HL-60 (cell line): ENCODE measurements around the gene KLK2.

Source experiments
- DNase-seq, 2 experiments: peaks; one replicate each; pipeline ENCODE4 v3.0.0-alpha.2; 2010 to 2020; ENCODE audit warnings: low read depth in 1 of 2, low spot score in 1 of 2
- H3K27ac ChIP-seq: fragments of 250-450 bp; sonication (Bioruptor Pico); replicated peaks from 2 replicates; pipeline ENCODE4 v1.5.1; 2020; ENCODE audit warnings: mild to moderate bottlenecking, moderate library complexity
- H3K27me3 ChIP-seq: fragments of 250-450 bp; sonication (Bioruptor Pico); 2 replicates; pipeline ENCODE4 v1.5.1; 2021; ENCODE audit warnings: mild to moderate bottlenecking, moderate library complexity; ENCODE audit not compliant: insufficient read depth, poor library complexity, severe bottlenecking
- H3K4me3 ChIP-seq: replicated peaks from 2 replicates; pipeline ENCODE4 v1.5.1; 2011; ENCODE audit warnings: mild to moderate bottlenecking, control low read depth, low read length; ENCODE audit not compliant: insufficient read depth
- GABPA ChIP-seq: IDR thresholded peaks from 2 replicates; pipeline ENCODE4 v1.6.1; 2012; ENCODE audit warnings: low read depth
- POLR2AphosphoS5 ChIP-seq: IDR thresholded peaks from 2 replicates; pipeline ENCODE4 v1.6.1; 2012; ENCODE audit warnings: low read depth
- SPI1 ChIP-seq: IDR thresholded peaks from 2 replicates; pipeline ENCODE4 v1.6.1; 2012; ENCODE audit warnings: low read depth, mild to moderate bottlenecking, borderline replicate concordance
- TF ChIP-seq, protein P1 (sequence below): IDR thresholded peaks from 2 replicates; pipeline ENCODE4 v1.6.1; 2012; ENCODE audit warnings: low read depth; ENCODE audit not compliant: insufficient replicate concordance
- TF ChIP-seq, protein P2 (sequence below): IDR thresholded peaks from one replicate; pipeline ENCODE4 v1.5.1; 2011; ENCODE audit warnings: low read length, control low read depth, inconsistent platforms; ENCODE audit not compliant: insufficient read depth

The KLK2 gene

DNA sequence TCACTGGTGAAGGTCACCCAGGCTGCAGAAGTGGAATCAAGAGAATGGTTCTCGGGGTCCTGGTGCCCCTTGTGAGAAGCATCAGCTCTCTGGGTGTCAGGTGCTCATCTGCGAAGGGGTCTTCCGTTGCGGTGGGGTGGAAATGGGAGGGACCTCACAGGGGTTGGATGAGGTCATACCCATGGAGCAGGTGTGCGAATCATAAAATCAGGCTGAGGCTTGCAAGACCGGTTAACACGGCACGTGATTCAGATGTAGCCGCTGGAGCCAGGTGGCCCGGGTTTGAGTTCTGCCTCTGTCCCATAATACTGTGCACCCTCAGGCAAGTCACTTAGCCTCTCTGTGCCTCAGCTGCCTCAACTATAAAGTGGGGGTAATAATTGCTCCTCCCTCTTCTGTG, 35.9 kb upstream of the KLK2 start:
- H3K27me3 ChIP-seq: peaks cover 19% of the 10 kb centered on the region
- DNase-seq: no peak
- no peak for TF ChIP-seq POLR2AphosphoS5
- TF ChIP-seq, protein P1, sequence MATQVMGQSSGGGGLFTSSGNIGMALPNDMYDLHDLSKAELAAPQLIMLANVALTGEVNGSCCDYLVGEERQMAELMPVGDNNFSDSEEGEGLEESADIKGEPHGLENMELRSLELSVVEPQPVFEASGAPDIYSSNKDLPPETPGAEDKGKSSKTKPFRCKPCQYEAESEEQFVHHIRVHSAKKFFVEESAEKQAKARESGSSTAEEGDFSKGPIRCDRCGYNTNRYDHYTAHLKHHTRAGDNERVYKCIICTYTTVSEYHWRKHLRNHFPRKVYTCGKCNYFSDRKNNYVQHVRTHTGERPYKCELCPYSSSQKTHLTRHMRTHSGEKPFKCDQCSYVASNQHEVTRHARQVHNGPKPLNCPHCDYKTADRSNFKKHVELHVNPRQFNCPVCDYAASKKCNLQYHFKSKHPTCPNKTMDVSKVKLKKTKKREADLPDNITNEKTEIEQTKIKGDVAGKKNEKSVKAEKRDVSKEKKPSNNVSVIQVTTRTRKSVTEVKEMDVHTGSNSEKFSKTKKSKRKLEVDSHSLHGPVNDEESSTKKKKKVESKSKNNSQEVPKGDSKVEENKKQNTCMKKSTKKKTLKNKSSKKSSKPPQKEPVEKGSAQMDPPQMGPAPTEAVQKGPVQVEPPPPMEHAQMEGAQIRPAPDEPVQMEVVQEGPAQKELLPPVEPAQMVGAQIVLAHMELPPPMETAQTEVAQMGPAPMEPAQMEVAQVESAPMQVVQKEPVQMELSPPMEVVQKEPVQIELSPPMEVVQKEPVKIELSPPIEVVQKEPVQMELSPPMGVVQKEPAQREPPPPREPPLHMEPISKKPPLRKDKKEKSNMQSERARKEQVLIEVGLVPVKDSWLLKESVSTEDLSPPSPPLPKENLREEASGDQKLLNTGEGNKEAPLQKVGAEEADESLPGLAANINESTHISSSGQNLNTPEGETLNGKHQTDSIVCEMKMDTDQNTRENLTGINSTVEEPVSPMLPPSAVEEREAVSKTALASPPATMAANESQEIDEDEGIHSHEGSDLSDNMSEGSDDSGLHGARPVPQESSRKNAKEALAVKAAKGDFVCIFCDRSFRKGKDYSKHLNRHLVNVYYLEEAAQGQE: no peak
- TF ChIP-seq, protein P2, sequence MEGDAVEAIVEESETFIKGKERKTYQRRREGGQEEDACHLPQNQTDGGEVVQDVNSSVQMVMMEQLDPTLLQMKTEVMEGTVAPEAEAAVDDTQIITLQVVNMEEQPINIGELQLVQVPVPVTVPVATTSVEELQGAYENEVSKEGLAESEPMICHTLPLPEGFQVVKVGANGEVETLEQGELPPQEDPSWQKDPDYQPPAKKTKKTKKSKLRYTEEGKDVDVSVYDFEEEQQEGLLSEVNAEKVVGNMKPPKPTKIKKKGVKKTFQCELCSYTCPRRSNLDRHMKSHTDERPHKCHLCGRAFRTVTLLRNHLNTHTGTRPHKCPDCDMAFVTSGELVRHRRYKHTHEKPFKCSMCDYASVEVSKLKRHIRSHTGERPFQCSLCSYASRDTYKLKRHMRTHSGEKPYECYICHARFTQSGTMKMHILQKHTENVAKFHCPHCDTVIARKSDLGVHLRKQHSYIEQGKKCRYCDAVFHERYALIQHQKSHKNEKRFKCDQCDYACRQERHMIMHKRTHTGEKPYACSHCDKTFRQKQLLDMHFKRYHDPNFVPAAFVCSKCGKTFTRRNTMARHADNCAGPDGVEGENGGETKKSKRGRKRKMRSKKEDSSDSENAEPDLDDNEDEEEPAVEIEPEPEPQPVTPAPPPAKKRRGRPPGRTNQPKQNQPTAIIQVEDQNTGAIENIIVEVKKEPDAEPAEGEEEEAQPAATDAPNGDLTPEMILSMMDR: no peak

DNA sequence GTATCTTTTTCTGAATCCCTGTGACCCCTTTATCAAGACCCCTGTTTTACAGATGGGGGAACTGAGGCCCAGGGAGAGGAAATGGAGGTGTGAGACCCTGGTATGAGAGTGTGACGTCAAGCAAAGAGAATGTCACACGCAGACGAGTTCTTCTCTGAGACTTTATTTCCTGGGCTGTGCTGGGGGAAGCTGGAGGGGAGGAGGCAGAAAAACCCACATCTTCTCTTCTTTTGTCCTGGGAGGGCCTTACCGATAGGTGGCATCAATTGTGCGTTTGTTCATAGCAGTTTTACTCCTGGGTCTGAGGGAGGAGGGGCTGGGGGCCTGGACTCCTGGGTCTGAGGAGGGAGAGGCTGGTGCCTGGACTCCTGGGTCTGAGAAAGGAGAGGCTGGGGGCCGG, 35.0 kb upstream of the KLK2 start:
- no peak for DNase-seq
- TF ChIP-seq, protein P2: no peak
- TF ChIP-seq POLR2AphosphoS5 (no peak), GABPA (no peak), SPI1 (no peak)
- TF ChIP-seq, protein P1: no peak
- Histone ChIP-seq H3K4me3 (no peak overlapping the region), H3K27me3 (peaks cover 19% of the 10 kb centered on the region), H3K27ac (no peak overlapping the region)

More for the DNA sequence above, 35.9 kb upstream of the KLK2 start:
- H3K27ac ChIP-seq: no peak overlapping the region
- no peak overlapping the region for H3K4me3 ChIP-seq

DNA sequence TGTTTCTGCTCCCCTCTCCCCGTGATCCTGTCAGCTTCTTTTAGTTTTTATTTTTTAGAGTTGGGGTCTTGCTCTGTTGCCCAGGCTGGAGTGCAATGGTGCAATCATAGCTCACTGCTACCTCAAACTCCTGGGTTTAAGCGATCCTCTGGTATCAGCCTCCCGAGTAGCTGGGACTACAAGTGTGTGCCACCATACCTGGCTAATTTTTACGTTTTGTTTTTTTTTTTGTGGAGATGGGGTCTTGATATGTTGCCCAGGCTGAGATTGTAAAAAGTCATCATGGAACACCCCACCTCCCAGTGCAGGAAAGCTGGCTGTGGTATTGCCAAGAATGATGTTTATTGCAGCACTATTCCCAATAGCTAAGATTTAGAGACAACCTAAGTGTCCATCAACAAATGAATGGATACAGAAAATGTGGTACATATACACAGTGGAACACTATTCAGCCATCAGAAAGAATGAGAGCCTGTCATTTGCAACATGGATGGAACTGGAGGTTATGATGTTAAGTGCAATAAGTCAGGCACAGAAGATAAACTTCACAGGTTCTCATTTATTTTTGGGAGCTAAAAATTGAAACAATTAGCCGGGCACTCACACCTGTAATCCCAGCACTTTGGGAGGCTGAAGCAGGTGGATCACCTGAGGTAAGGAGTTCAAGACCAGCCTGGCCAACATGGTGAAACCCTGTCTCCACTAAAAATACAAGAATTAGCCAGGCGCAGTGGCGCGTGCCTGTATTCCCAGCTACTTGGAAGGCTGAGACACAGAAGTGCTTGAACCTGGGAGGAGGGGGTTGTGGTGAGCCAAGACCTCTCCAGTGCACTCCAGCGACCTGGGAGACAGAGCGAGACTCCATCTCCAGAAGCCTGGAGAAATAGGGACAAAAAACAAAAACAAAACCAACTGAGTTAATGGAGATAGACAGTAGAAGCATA, 33.3 kb upstream of the KLK2 start:
- Histone ChIP-seq H3K4me3 (no peak overlapping the region), H3K27me3 (peaks cover 13% of the 10 kb centered on the region), H3K27ac (no peak overlapping the region)
- DNase-seq: no peak
- TF ChIP-seq SPI1: no peak
- TF ChIP-seq POLR2AphosphoS5: no peak
- TF ChIP-seq GABPA: no peak
- TF ChIP-seq, protein P1: no peak
- TF ChIP-seq, protein P2: no peak
